GM12865 (cell line): ENCODE data around the gene USO1.
"Not testable (repeated sequence)": the region's sequence is repeated elsewhere in the genome, so short reads cannot be mapped to it uniquely, and the experiment has no call there.

Experiments
- DNase-seq: peaks from one replicate; pipeline ENCODE4 v3.0.0; 2010; ENCODE audit warnings: low read depth
- H3K4me3 ChIP-seq: 2 replicates; pipeline ENCODE4 v1.5.1; 2011; ENCODE audit warnings: mild to moderate bottlenecking, low read depth, low read length, control low read depth
- CTCF ChIP-seq: IDR thresholded peaks from 2 replicates; pipeline ENCODE4 v1.5.1; 2011; ENCODE audit warnings: low read length, control low read depth, low read depth, inconsistent platforms; ENCODE audit not compliant: insufficient read depth; ENCODE audit errors: missing control alignments

USO1 gene

DNA sequence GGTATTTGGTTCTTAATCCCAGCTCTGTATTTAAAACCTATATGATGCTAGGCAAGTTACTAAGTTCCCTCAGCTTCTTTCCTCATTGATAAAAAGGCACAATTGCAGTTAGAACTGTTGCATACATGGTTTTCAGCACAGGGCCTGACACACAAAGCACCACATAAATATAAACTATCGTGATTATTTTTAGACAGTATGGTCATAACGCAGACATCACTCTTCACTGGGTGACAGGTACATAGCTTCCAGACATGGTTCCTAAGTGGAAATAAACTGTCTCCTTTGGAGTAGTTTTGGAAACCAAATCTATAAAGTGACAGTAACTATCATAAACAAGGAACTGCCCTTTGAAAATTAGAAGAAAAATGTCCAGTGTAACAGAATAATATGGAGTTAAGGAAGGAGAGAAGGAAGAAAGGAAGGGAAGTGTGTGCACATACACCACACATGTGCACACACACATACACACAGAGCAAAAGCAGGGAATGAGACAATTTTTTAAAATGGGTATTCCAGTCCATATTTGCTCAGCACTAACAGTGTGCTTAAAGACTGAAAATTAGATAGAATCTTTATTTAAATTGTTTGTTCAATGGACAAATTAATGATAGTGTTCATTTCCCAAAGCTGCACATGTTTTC is 38.7 kb upstream of the USO1 start:
- TF ChIP-seq CTCF: no peak
- DNase-seq: no peak
- no peak overlapping the region for H3K4me3 ChIP-seq

GRCh38 chr4:75686346-75686745 is 38.0 kb upstream of the USO1 start:
- DNase-seq: no peak
- TF ChIP-seq CTCF: no peak

DNA sequence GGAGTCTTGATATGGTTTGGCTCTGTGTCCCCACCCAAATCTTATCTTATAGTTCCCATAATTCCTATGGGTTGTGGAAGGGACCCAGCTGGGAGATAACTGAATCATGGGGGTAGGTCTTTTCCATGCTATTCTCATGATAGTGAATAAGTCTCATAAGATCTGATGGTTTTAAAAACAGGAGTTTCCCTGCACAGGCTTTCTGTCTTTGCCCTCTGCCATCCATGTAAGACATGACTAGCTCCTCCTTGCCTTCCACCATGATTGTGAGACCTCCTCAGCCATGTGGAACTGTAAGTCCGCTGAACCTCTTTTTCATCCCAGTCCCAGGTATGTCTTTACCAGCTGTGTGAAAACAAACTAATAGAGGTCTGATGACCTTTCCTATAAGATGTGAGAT is 37.3 kb upstream of the USO1 start:
- not testable (repeated sequence) for H3K4me3 ChIP-seq, DNase-seq

More at GRCh38 chr4:75686346-75686745, 38.0 kb upstream of the USO1 start:
- no peak overlapping the region for H3K4me3 ChIP-seq

DNA sequence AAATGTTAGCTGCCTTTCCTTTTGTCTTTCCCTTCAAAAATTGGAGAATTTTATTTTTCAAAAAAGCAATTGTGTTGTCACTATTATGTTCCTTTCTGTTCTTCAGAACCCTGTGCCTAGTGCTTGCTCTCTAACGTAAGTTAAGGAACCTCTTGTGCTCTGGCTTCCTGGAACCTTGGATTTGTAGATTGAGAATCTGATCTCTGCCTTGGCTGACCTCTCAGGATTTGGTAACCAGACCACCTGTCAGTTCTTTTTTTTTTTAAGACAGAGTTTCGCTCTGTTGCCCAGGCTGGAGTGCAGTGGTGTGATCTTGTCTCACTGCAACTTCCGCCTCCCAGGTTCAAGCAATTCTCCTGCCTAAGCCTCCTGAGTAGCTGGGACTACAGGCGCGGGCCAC is 32.3 kb upstream of the USO1 start:
- H3K4me3 ChIP-seq, DNase-seq: not testable (repeated sequence)

GRCh38 chr4:75696071-75696470 is 28.3 kb upstream of the USO1 start:
- peak; percentile 11 for DNase-seq
- TF ChIP-seq CTCF: no peak
- H3K4me3 ChIP-seq: no peak overlapping the region

GRCh38 chr4:75696581-75696980 is 27.8 kb upstream of the USO1 start:
- H3K4me3 ChIP-seq: no peak overlapping the region
- no peak for TF ChIP-seq CTCF
- no peak for DNase-seq

DNA sequence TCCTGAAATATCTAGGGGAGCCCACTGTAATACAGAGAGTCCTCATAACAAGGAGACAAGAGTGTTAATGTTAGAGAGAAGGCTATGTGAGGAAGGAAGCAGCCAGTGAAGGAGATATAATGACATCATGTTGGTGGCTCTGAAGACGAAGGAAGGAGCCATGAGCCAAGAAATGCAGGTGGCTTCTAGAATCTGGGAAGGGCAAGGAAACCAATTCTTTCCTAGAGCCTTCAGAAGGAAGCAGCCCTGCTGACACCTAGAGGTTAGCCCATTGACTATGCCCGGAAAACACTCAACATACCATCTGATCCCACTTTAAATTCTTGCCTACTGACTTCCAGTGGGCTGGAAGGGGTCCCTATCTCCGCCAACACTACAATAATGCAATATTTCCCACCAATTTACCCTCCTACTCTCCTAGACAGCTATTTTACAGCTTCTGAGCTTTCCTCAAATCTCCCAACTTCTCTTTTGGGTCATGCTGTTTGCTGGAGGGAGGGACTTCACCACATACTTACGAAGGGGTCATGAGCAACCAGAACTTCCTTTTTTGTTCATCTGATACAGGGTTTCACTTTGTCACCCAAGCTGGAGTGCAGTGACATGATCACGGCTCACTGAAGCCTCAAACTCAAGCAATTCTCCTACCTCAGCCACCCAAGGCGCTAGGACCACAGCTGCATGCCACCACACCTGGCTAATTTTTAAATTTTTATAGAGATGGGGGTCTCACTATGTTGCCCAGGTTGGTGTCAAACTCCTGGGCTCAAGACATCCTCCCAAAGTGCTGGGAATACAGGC is 26.0 kb upstream of the USO1 start:
- peak; percentile 82 for DNase-seq
- peak overlapping the region; percentile 25 for H3K4me3 ChIP-seq
- no peak for TF ChIP-seq CTCF

GRCh38 chr4:75698963-75699228 is 25.5 kb upstream of the USO1 start:
- peak; percentile 20 for DNase-seq
- H3K4me3 ChIP-seq: no peak overlapping the region
- no peak for TF ChIP-seq CTCF
